Body of pancreas (tissue), 4 donors: Measurements from ENCODE around the gene GAREM1. TPM values are rescaled to one million over a fixed set of nuclear protein-coding genes. Genes with fewer than 3 reads are reported as not detected.

Source experiments
- ATAC-seq: fragments of 150-250 bp; one replicate; pipeline ENCODE4 v1.9.1; 2016
- DNase-seq, 4 donors: peaks; one replicate each; pipeline ENCODE4 v3.0.0-alpha.2; 2019
- H3K27ac ChIP-seq, 4 donors: fragments of 200-600 bp; sonication (generic); 1 replicate in 3 of 4; 2 replicates in 1 of 4; pipeline versions ENCODE4 v1.5.1 to v1.6.1; 2016 to 2019; ENCODE audit warnings: mild to moderate bottlenecking in 1 of 4, mixed read lengths in 1 of 4, moderate library complexity in 1 of 4
- H3K27me3 ChIP-seq, 2 donors: fragments of 200-600 bp; sonication (generic); one replicate each; pipeline ENCODE4 v1.6.0; 2016; ENCODE audit warnings: mild to moderate bottlenecking in 1 of 2
- H3K36me3 ChIP-seq, 2 donors: fragments of 200-600 bp; sonication (generic); replicated peaks in 1 of 2; 2 replicates each; pipeline ENCODE4 v1.5.1; 2016; ENCODE audit warnings: low read depth in 2 of 2; ENCODE audit not compliant: insufficient read depth in 1 of 2
- H3K4me1 ChIP-seq: fragments of 200-600 bp; sonication (generic); one replicate; pipeline ENCODE4 v1.6.0; 2016
- H3K4me3 ChIP-seq, 2 donors: fragments of 200-600 bp; sonication (generic); 1 replicate in 1 of 2; 2 replicates in 1 of 2; pipeline ENCODE4 v1.5.1; 2016 to 2019
- H3K9me3 ChIP-seq, 3 donors: fragments of 200-600 bp; sonication (generic); 1 replicate in 2 of 3; 2 replicates in 1 of 3; pipeline ENCODE4 v1.5.1; 2016
- CTCF ChIP-seq, 7 experiments: fragments of 450-650 bp in 4 of 7; fragments of 200-600 bp in 3 of 7; sonication (generic) in 3 of 7; IDR thresholded peaks; one replicate each; pipeline ENCODE4 v1.5.1; 2016 to 2019; ENCODE audit warnings: antibody characterized with exemption in 7 of 7
- POLR2A ChIP-seq, 3 donors: fragments of 450-650 bp; IDR thresholded peaks; one replicate each; pipeline ENCODE4 v1.6.1; 2016; ENCODE audit warnings: antibody characterized with exemption in 3 of 3, mild to moderate bottlenecking in 2 of 3
- WGBS, 2 donors: methylation state at CpG; one replicate each; pipeline ENCODE4 v1.1.5; 2017; 5-methylcytosine and 5-hydroxymethylcytosine counted together
- intact Hi-C: fragments of 100-400 bp; cut with DNase I; formaldehyde crosslinking; loops from one replicate; pipeline ENCODE4 v1.15.1; 2023
- total RNA-seq, 2 donors: library from RNA; depleted of rRNA; stranded (reverse); fragments of >200 nt; gene quantifications; one replicate each; pipeline ENCODE4 v1.1.0, GENCODE V29; 2016

GAREM1 gene
- total RNA-seq, 2 donors from 2014 or later = 16.1 to 16.8 TPM

- intact Hi-C loops = no loop called here
- TF ChIP-seq POLR2A (IDR thresholded peaks at IDR 0.05) (no peak), CTCF (IDR thresholded peaks at IDR 0.05) (no peak)
- DNase-seq (no peak), ATAC-seq (no peak)
- H3K9me3 ChIP-seq = no peaks in the 10 kb centered on the region
- no peaks in the 10 kb centered on the region for H3K36me3 ChIP-seq
- H3K4me3 ChIP-seq = no peak overlapping the region
- WGBS, 2 donors = 64 to 87% methylated on average over 5 of the region's 5 CpGs
- no peak overlapping the region for H3K27ac ChIP-seq
- peaks cover 25% of the 10 kb centered on the region for H3K4me1 ChIP-seq
- no peaks in the 10 kb centered on the region for H3K27me3 ChIP-seq
These were observed 138.0 kb downstream of the GAREM1 start for GRCh38 chr18:32332708-32333107.

- H3K27ac ChIP-seq = no peak overlapping the region
- ATAC-seq = no peak
- no peak overlapping the region for H3K4me3 ChIP-seq
- no peaks in the 10 kb centered on the region for H3K9me3 ChIP-seq
- H3K4me1 ChIP-seq = peaks cover 14% of the 10 kb centered on the region
- WGBS, 2 donors = 93% methylated on average over 4 of the region's 4 CpGs
- H3K36me3 ChIP-seq = no peaks in the 10 kb centered on the region
- DNase-seq = no peak
- H3K27me3 ChIP-seq = no peaks in the 10 kb centered on the region
- TF ChIP-seq CTCF (IDR thresholded peaks at IDR 0.05) (no peak), POLR2A (IDR thresholded peaks at IDR 0.05) (no peak)
- intact Hi-C loops = no loop called here
These were observed 141.7 kb downstream of the GAREM1 start for GRCh38 chr18:32328974-32329373.

- Histone ChIP-seq H3K36me3 (no peaks in the 10 kb centered on the region), H3K4me1 (peaks cover 9% of the 10 kb centered on the region), H3K27me3 (no peaks in the 10 kb centered on the region), H3K27ac (no peak overlapping the region), H3K4me3 (no peak overlapping the region), H3K9me3 (no peaks in the 10 kb centered on the region)
- intact Hi-C loops = no loop called here
- DNase-seq (no peak), ATAC-seq (no peak)
- peak in 1 of 7 experiments; percentile 5 for TF ChIP-seq CTCF (IDR thresholded peaks at IDR 0.05)
- TF ChIP-seq POLR2A (IDR thresholded peaks at IDR 0.05) = no peak
- 44 to 54% methylated on average over 1 of the region's 1 CpG for WGBS, 2 donors
These were observed 142.3 kb downstream of the GAREM1 start for GRCh38 chr18:32328379-32328778.

GRCh38 chr18:32326450-32327308 lies 144.0 kb downstream of the GAREM1 start:
- Histone ChIP-seq H3K27me3 (no peaks in the 10 kb centered on the region), H3K4me3 (no peak overlapping the region), H3K4me1 (peaks cover 13% of the 10 kb centered on the region), H3K36me3 (no peaks in the 10 kb centered on the region), H3K9me3 (no peaks in the 10 kb centered on the region), H3K27ac (no peak overlapping the region)
- 68 to 87% methylated on average over 3 of the region's 3 CpGs for WGBS, 2 donors
- TF ChIP-seq POLR2A (IDR thresholded peaks at IDR 0.05) (no peak), CTCF (IDR thresholded peaks at IDR 0.05) (no peak)
- DNase-seq (no peak), ATAC-seq (no peak)
- intact Hi-C loops = no loop called here

GRCh38 chr18:32324181-32324580 lies 146.5 kb downstream of the GAREM1 start:
- Histone ChIP-seq H3K27ac (no peak overlapping the region), H3K27me3 (no peaks in the 10 kb centered on the region), H3K4me1 (peaks cover 20% of the 10 kb centered on the region), H3K4me3 (no peak overlapping the region), H3K9me3 (no peaks in the 10 kb centered on the region), H3K36me3 (no peaks in the 10 kb centered on the region)
- 78 to 79% methylated on average over 4 of the region's 4 CpGs for WGBS, 2 donors
- no peak for DNase-seq
- intact Hi-C loops = no loop called here
- TF ChIP-seq CTCF (IDR thresholded peaks at IDR 0.05) = no peak
- ATAC-seq = peak; percentile 40
